ENCODE measurements around the gene MFGE8.

The MFGE8 gene

GRCh38 chr15:88876573-88876972 is 36.6 kb downstream of the MFGE8 start:
- H3K27me3 ChIP-seq (ENCODE audit: insufficient read depth, low read depth), result no peaks in the 10 kb centered on the region
- no peak overlapping the region for H3K4me3 ChIP-seq (IDR thresholded peaks at IDR 0.05; ENCODE audit: insufficient read depth, low read depth, low read length)
- no peaks in the 10 kb centered on the region for H3K79me2 ChIP-seq (ENCODE audit: insufficient read depth, low read depth)
- H3K36me3 ChIP-seq (ENCODE audit: insufficient read depth), result no peaks in the 10 kb centered on the region
- no peaks in the 10 kb centered on the region for H4K20me1 ChIP-seq (ENCODE audit: insufficient read depth)
- no peak overlapping the region for H3K9ac ChIP-seq
- H2AFZ ChIP-seq (ENCODE audit: low read depth), result no peak overlapping the region
- no peaks in the 10 kb centered on the region for H3K4me1 ChIP-seq (ENCODE audit: low read depth, poor library complexity, severe bottlenecking)
- no peak overlapping the region for H3K4me2 ChIP-seq
- no peak overlapping the region for H3K27ac ChIP-seq
- no peak for TF ChIP-seq CTCF (conservative IDR thresholded peaks at IDR 0.05; ENCODE audit: low read depth, low read length)

- H2AFZ ChIP-seq (ENCODE audit: low read depth), result no peak overlapping the region
Measured at GRCh38 chr15:88874684-88875083, 38.5 kb downstream of the MFGE8 start.

GRCh38 chr15:88874275-88874674 is 38.9 kb downstream of the MFGE8 start:
- no peak overlapping the region for H3K4me3 ChIP-seq (IDR thresholded peaks at IDR 0.05; ENCODE audit: insufficient read depth, low read depth, low read length)
- no peak overlapping the region for H2AFZ ChIP-seq (ENCODE audit: low read depth)
- H3K27ac ChIP-seq, result no peak overlapping the region
- H4K20me1 ChIP-seq (ENCODE audit: insufficient read depth), result no peaks in the 10 kb centered on the region
- H3K27me3 ChIP-seq (ENCODE audit: insufficient read depth, low read depth), result no peaks in the 10 kb centered on the region
- H3K4me2 ChIP-seq, result no peak overlapping the region
- H3K9ac ChIP-seq, result no peak overlapping the region
- H3K79me2 ChIP-seq (ENCODE audit: insufficient read depth, low read depth), result no peaks in the 10 kb centered on the region
- TF ChIP-seq CTCF (conservative IDR thresholded peaks at IDR 0.05; ENCODE audit: low read depth, low read length), result no peak
- no peaks in the 10 kb centered on the region for H3K4me1 ChIP-seq (ENCODE audit: low read depth, poor library complexity, severe bottlenecking)
- H3K36me3 ChIP-seq (ENCODE audit: insufficient read depth), result no peaks in the 10 kb centered on the region

More at GRCh38 chr15:88874684-88875083, 38.5 kb downstream of the MFGE8 start:
- H3K36me3 ChIP-seq (ENCODE audit: insufficient read depth), result no peaks in the 10 kb centered on the region
- H3K4me3 ChIP-seq (IDR thresholded peaks at IDR 0.05; ENCODE audit: insufficient read depth, low read depth, low read length), result no peak overlapping the region
- no peaks in the 10 kb centered on the region for H4K20me1 ChIP-seq (ENCODE audit: insufficient read depth)
- H3K79me2 ChIP-seq (ENCODE audit: insufficient read depth, low read depth), result no peaks in the 10 kb centered on the region
- no peaks in the 10 kb centered on the region for H3K27me3 ChIP-seq (ENCODE audit: insufficient read depth, low read depth)
- H3K9ac ChIP-seq, result no peak overlapping the region
- no peak overlapping the region for H3K27ac ChIP-seq
- TF ChIP-seq CTCF (conservative IDR thresholded peaks at IDR 0.05; ENCODE audit: low read depth, low read length), result no peak
- H3K4me1 ChIP-seq (ENCODE audit: low read depth, poor library complexity, severe bottlenecking), result no peaks in the 10 kb centered on the region
- no peak overlapping the region for H3K4me2 ChIP-seq

GRCh38 chr15:88873786-88874185 is 39.4 kb downstream of the MFGE8 start:
- H2AFZ ChIP-seq (ENCODE audit: low read depth), result no peak overlapping the region
- H3K9ac ChIP-seq, result no peak overlapping the region
- no peaks in the 10 kb centered on the region for H4K20me1 ChIP-seq (ENCODE audit: insufficient read depth)
- no peak for TF ChIP-seq CTCF (conservative IDR thresholded peaks at IDR 0.05; ENCODE audit: low read depth, low read length)
- H3K27ac ChIP-seq, result no peak overlapping the region
- no peak overlapping the region for H3K4me2 ChIP-seq
- H3K36me3 ChIP-seq (ENCODE audit: insufficient read depth), result no peaks in the 10 kb centered on the region
- no peaks in the 10 kb centered on the region for H3K27me3 ChIP-seq (ENCODE audit: insufficient read depth, low read depth)
- H3K4me1 ChIP-seq (ENCODE audit: low read depth, poor library complexity, severe bottlenecking), result no peaks in the 10 kb centered on the region
- no peak overlapping the region for H3K4me3 ChIP-seq (IDR thresholded peaks at IDR 0.05; ENCODE audit: insufficient read depth, low read depth, low read length)
- no peaks in the 10 kb centered on the region for H3K79me2 ChIP-seq (ENCODE audit: insufficient read depth, low read depth)
